Activated T-cell treated with anti-CD3 and anti-CD28 coated beads, Interleukin-2, amount 50 U/mL, for 72 hours (primary cell): ENCODE measurements around the gene PPM1L. TPM values are rescaled to one million over a fixed set of nuclear protein-coding genes. Genes with fewer than 3 reads are reported as not detected.

Experiments
- ATAC-seq, 2 donors: fragments of 150-1000 bp; cut with Tn5 transposase; replicated peaks in 1 of 2; 2 replicates each; pipeline ENCODE4 v1.10.0; 2021; ENCODE audit warnings: moderate library complexity in 2 of 2, mild to moderate bottlenecking in 1 of 2
- DNase-seq, 2 donors: peaks; one replicate each; pipeline ENCODE4 v3.0.0; 2021 to 2022; ENCODE audit warnings: mixed read lengths in 1 of 2
- H3K27ac Mint-ChIP-seq: one replicate; pipeline ENCODE4 v1.8.0; 2022; ENCODE audit warnings: mild to moderate bottlenecking, moderate library complexity, mixed read lengths
- H3K27me3 Mint-ChIP-seq: one replicate; pipeline ENCODE4 v1.8.0; 2022; ENCODE audit warnings: low read depth, mixed read lengths
- H3K36me3 Mint-ChIP-seq, 2 donors: one replicate each; pipeline ENCODE4 v1.8.0; 2022; ENCODE audit warnings: mixed read lengths in 2 of 2, mild to moderate bottlenecking in 1 of 2; ENCODE audit not compliant: insufficient read depth in 2 of 2
- H3K4me1 Mint-ChIP-seq: one replicate; pipeline ENCODE4 v1.8.0; 2022; ENCODE audit warnings: low read depth, mixed read lengths
- H3K4me3 Mint-ChIP-seq, 2 donors: one replicate each; pipeline ENCODE4 v1.8.0; 2022; ENCODE audit warnings: mild to moderate bottlenecking in 2 of 2, mixed read lengths in 2 of 2, moderate library complexity in 2 of 2
- H3K9me3 Mint-ChIP-seq, 2 donors: one replicate each; pipeline ENCODE4 v1.8.0; 2022; ENCODE audit warnings: mixed read lengths in 2 of 2
- total RNA-seq, 2 donors: library from RNA; stranded (reverse); gene quantifications; one replicate each; pipeline ENCODE4 v1.2.3, GENCODE V29; 2022

Gene PPM1L
- total RNA-seq, 2 donors from 2014 or later: 6.4 to 7.8 TPM

DNA sequence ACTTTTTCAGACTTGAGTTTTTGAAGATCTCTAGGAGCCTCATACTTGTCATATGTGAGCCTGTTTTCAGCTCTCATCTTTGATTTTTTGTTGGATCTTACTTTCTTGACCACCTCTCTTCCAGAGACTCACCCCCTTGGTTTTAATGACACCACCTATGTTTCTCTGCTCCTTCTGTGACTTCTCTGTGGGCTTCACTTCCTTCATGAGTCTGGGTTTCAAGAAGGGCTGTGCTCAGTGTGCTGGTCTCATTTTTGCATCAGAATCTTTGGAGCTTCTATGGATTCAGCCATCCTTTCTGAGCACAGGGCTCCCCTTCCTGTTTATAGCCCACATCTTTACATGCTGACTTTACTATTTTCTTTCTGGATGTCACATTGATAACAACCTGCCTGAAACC is 17.7 kb downstream of the PPM1L start:
- no peak overlapping the region for H3K27ac Mint-ChIP-seq
- H3K36me3 Mint-ChIP-seq: no peaks in the 10 kb centered on the region
- ATAC-seq (peak in 1 of 2 donors; percentile 90), DNase-seq (peak in 1 of 2 donors; percentile 8)
- peaks cover 6% of the 10 kb centered on the region for H3K27me3 Mint-ChIP-seq
- peaks cover 5% of the 10 kb centered on the region for H3K4me1 Mint-ChIP-seq
- no peaks in the 10 kb centered on the region for H3K9me3 Mint-ChIP-seq
- no peak overlapping the region for H3K4me3 Mint-ChIP-seq

DNA sequence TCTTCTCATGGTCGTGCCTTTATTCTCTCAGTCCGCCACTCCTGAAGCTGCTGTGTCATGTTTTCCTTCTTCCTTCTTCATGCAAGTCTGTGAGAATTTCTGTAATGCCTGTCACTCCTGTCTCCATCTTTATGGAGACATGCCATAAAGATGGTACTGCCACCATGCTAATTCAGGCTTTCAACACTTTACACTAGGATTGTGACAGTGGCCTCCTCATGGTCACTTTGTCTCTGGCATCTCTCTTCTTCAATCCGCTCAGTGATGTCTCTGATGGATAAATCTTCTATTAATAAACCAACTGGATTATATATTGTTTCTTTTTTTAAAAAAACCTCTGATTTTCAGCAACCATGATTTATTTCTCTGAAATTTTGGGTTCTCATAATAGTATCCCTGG is 18.1 kb downstream of the PPM1L start:
- Mint-ChIP-seq H3K4me1 (peaks cover 5% of the 10 kb centered on the region), H3K9me3 (no peaks in the 10 kb centered on the region), H3K27ac (no peak overlapping the region), H3K4me3 (no peak overlapping the region), H3K27me3 (peaks cover 2% of the 10 kb centered on the region), H3K36me3 (no peaks in the 10 kb centered on the region)
- DNase-seq (no peak), ATAC-seq (no peak)

DNA sequence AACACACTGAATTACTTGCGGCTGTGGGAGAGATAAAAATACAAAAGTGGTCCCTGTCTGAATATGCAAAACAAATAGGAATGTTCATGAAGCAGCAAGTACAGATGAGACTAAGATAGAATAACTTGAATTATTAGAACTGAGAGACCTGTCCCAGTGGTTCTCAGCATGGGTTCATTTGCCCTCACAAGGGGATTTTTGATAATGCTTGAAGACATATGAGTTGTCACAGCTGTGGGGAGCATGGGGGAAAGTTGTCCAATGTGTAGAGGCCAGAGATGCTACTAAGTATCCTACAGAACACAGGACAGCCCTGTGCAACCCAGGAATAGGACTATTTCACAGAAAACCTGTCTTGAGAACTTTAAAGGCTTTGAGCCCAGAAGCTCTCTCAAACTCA is 22.4 kb downstream of the PPM1L start:
- Mint-ChIP-seq H3K4me1 (peaks cover 9% of the 10 kb centered on the region), H3K36me3 (no peaks in the 10 kb centered on the region), H3K9me3 (no peaks in the 10 kb centered on the region), H3K27ac (no peak overlapping the region), H3K27me3 (no peaks in the 10 kb centered on the region), H3K4me3 (no peak overlapping the region)
- ATAC-seq (no peak), DNase-seq (no peak)

DNA sequence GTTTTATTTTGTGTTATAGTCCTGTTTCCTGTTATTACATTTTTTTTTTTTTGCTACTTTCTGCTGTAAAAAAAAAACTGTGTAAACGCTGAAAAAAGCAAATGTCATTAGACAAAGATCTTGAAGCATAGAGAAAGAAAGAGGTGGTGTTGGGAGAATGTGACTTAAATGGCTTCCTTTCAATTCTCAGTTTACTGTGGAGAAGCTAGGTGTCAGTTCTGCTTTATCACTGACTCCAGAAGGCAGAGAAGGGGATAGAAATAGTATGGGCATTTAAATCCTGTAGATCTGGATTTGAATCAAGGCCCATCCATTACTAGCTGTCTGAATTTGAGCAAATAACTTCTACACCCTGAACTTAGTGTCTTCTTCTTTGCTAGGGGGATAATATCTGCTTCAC is 23.0 kb downstream of the PPM1L start:
- H3K9me3 Mint-ChIP-seq: no peaks in the 10 kb centered on the region
- no peak for ATAC-seq
- no peaks in the 10 kb centered on the region for H3K36me3 Mint-ChIP-seq
- H3K27ac Mint-ChIP-seq: no peak overlapping the region
- no peak for DNase-seq
- H3K27me3 Mint-ChIP-seq: no peaks in the 10 kb centered on the region
- H3K4me3 Mint-ChIP-seq: no peak overlapping the region
- H3K4me1 Mint-ChIP-seq: peaks cover 4% of the 10 kb centered on the region

DNA sequence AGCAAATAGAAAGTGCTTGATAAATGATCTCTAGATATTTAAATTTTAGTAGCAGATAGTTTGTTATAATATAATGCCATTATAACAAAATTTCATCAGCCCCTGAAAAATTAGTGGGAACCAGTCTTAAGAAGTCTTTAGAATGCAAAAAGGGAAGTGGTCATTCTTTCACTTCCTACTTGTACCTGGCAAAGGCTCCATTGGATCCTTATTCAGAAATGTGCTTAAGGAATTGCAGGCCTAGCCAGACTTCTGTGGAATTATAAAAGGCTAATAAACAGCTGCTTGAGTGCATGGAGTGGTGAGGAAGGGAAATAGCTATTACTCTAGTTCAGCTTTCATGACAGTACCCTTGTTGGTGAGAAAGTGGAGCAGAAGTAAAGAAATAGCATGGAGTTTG is 24.2 kb downstream of the PPM1L start:
- Mint-ChIP-seq H3K27ac (no peak overlapping the region), H3K4me1 (peaks cover 4% of the 10 kb centered on the region), H3K4me3 (no peak overlapping the region), H3K36me3 (no peaks in the 10 kb centered on the region), H3K9me3 (no peaks in the 10 kb centered on the region), H3K27me3 (no peaks in the 10 kb centered on the region)
- DNase-seq: no peak
- ATAC-seq: no peak

DNA sequence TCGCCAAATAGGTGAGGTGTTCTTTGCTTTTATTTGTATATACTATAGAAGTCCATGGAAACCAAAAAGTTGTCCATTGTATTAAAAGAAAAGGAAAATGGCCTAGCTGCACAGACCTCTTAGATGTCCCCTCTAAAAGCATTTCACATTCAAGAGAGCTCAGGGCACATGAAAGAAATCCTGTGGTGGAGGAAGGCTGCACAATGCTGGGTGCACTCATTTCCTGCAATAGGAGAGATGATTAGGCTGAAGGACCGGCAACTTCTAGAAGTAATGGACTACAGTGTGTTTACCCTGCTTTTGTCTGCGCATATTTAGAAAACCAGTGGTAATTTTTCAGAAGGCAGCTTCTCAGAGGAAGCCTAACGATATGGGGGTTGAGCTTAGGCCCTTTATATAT is 25.4 kb downstream of the PPM1L start:
- DNase-seq: no peak
- H3K4me3 Mint-ChIP-seq: no peak overlapping the region
- peaks cover 1 to 2% of the 10 kb centered on the region in 2 donors for H3K36me3 Mint-ChIP-seq
- no peak overlapping the region for H3K27ac Mint-ChIP-seq
- no peaks in the 10 kb centered on the region for H3K9me3 Mint-ChIP-seq
- ATAC-seq: no peak
- H3K27me3 Mint-ChIP-seq: no peaks in the 10 kb centered on the region
- H3K4me1 Mint-ChIP-seq: peaks cover 4% of the 10 kb centered on the region

DNA sequence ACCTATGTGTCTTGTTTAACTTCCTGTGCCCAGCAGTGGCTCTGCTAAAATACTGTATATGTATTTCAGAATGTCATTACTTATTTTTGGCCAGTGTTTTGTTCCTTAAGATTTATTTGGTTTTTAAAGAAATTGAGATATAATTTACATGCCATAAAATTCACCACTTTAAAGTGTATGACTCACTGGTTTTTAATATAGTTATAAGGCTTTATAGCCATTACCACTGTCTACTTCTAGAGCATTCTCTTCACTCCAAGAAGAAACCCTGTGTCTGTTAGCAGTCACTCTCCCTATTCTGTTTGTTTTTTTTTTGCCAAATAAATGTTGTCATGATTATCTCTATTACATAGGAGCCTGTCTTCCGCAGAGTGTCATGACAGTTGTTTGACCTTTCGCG is 25.8 kb downstream of the PPM1L start:
- Mint-ChIP-seq H3K4me3 (no peak overlapping the region), H3K27ac (no peak overlapping the region), H3K27me3 (no peaks in the 10 kb centered on the region), H3K9me3 (no peaks in the 10 kb centered on the region), H3K36me3 (peaks cover 1 to 2% of the 10 kb centered on the region in 2 donors), H3K4me1 (peaks cover 4% of the 10 kb centered on the region)
- ATAC-seq: no peak
- no peak for DNase-seq

DNA sequence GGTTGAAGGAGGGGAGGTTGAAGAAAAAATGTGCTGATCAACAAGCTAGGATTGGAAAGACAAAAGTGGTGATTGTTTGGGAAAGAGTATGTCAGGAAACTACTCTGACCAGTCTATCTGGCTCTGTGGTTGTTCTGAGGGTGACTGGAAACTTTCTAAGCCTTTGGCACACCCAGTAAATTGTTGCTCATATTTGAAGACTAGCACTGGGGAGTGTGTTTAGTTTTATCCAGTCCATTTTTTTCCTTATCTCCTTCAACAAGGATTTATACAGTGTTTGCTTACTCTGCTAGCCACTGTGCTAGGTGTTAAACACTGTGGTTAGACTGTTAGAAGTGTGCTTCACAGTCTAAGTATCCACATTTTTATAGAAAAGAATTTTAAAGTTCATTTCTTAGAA is 28.8 kb downstream of the PPM1L start:
- Mint-ChIP-seq H3K27ac (no peak overlapping the region), H3K27me3 (no peaks in the 10 kb centered on the region), H3K4me3 (no peak overlapping the region), H3K36me3 (peaks cover 2 to 6% of the 10 kb centered on the region in 2 donors), H3K4me1 (peaks cover 4% of the 10 kb centered on the region), H3K9me3 (peaks cover 0 to 3% of the 10 kb centered on the region in 2 donors)
- no peak for DNase-seq
- ATAC-seq: no peak

DNA sequence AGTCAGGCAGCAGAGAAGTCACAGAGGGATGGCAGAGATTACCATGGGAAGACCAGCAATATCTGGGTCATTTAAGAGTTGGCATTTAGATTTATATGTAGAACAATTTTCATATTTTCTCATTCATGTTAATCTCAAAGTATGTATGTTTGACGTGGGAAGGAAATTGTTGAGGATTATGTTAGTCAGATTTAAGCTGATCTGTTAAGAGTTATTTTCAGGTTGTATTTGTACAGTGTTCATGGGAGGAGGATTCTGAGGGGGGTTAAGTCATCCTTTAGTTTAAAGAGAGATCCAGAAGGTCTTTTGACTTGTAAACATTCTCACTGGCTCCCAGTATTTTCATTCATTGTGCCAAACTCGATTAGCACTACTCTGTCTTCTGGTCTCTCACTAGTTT is 34.7 kb downstream of the PPM1L start:
- H3K36me3 Mint-ChIP-seq: peaks cover 2 to 6% of the 10 kb centered on the region in 2 donors
- H3K27me3 Mint-ChIP-seq: no peaks in the 10 kb centered on the region
- no peak overlapping the region for H3K27ac Mint-ChIP-seq
- no peak for DNase-seq
- H3K4me1 Mint-ChIP-seq: no peaks in the 10 kb centered on the region
- no peak for ATAC-seq
- peaks cover 0 to 3% of the 10 kb centered on the region in 2 donors for H3K9me3 Mint-ChIP-seq
- no peak overlapping the region for H3K4me3 Mint-ChIP-seq

DNA sequence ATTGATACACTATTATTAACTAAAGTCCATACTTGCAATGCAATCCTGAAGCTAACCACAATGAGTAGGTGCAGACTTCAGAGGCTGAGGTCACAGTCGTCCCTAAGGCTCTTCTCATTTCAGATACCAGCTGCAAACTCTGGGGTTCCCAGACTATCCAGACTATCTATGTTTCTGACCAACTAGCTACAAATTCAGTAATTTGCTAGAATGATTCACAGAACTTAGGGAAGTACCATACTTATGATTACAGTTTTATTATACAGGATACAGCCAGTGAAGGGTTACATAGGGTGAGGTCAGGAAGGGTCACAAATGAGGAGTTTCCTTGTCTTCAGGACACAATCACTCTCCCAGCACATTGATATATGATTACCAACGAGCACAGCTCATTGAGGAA is 36.5 kb downstream of the PPM1L start:
- peaks cover 2 to 4% of the 10 kb centered on the region in 2 donors for H3K36me3 Mint-ChIP-seq

DNA sequence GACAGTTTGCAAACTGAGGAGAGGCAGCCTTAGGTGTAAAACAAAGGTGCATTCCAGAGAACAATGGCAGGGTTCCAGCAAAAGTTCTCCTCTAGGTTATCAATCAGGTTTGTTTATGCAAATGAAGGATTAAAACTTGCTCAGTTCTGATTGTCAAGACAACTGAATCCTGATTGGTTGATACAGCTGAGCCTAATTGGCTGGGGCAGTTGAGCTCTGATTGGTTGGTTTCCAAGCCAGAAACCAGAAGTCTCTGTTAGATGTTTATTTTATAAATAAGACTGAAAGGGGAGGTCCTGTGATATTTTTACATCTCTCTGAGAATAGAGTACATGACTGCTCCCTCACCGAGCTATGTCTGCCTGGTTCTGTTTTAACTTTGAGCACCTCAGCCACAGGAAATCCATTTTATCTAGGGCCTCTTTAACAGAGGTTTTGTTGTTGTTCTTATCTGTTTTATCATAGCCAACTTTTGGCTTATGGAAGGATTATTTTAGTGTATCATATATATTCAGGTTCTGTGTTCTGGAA is 37.8 kb downstream of the PPM1L start:
- H3K4me3 Mint-ChIP-seq: no peak overlapping the region
- ATAC-seq: no peak
- no peak overlapping the region for H3K27ac Mint-ChIP-seq
- H3K27me3 Mint-ChIP-seq: peaks cover 4% of the 10 kb centered on the region
- peaks cover 9% of the 10 kb centered on the region for H3K4me1 Mint-ChIP-seq
- H3K36me3 Mint-ChIP-seq: peaks cover 0 to 2% of the 10 kb centered on the region in 2 donors
- no peak for DNase-seq
- H3K9me3 Mint-ChIP-seq: no peaks in the 10 kb centered on the region

More for the DNA sequence above, 36.5 kb downstream of the PPM1L start:
- Mint-ChIP-seq H3K27me3 (no peaks in the 10 kb centered on the region), H3K4me3 (no peak overlapping the region), H3K9me3 (no peaks in the 10 kb centered on the region), H3K4me1 (peaks cover 5% of the 10 kb centered on the region), H3K27ac (no peak overlapping the region)
- peak in 1 of 2 donors; percentile 43 for ATAC-seq
- no peak for DNase-seq

DNA sequence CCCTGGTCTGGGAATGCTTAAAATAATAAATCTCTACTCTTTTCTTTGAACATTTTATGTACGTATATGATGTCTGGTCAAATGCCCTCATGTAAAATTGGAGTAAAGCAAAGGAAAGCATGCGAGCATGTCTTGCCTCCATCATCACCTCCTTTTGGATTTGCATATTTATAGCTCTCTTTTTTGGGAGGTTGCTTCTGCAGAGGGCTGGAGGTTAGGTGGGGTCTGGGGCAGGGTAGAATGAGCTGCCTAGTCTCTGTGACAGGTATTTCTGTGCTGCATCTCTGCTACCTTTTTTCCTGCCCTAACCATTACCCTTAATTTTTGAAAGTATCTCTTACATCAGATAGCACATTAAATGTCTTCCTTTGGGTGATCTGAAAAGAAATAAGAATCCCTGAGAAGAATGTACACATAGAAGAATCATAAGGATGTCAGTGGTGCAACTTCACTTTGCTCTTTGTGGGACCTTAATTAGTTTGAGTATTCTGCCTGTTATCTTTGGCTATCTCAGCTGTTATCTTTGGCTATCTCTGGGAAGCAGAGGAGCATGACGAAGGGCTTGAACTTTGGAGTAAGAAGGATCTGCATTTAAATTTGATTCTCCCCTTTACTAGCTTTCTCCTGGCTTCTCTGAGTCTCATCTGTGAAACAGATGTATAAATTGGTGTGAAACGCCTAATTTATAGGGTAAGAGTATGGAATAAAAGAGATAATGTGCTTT is 40.2 kb downstream of the PPM1L start:
- Mint-ChIP-seq H3K27ac (no peak overlapping the region), H3K9me3 (no peaks in the 10 kb centered on the region), H3K36me3 (peaks cover 0 to 2% of the 10 kb centered on the region in 2 donors), H3K4me1 (peaks cover 11% of the 10 kb centered on the region), H3K27me3 (peaks cover 9% of the 10 kb centered on the region), H3K4me3 (no peak overlapping the region)
- ATAC-seq (no peak), DNase-seq (no peak)

DNA sequence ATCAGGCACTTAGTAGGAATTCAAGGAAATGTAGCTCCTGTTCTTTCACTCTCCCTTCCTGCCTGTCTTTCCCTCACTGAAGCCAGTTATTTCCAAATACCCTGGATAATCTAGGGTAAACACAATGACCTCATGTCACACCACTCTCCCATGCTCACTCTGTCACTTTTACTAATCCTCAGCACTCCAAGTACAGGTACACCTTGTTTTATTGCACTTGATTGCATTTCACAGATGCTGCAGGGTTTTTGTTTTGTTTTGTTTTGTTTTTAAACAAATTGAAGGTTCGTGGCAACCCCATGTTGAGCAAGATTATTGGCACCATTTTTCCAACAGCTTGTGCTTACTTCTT is 40.8 kb downstream of the PPM1L start:
- H3K4me3 Mint-ChIP-seq: no peak overlapping the region
- no peaks in the 10 kb centered on the region for H3K9me3 Mint-ChIP-seq
- ATAC-seq: no peak
- H3K4me1 Mint-ChIP-seq: peaks cover 17% of the 10 kb centered on the region
- peaks cover 0 to 2% of the 10 kb centered on the region in 2 donors for H3K36me3 Mint-ChIP-seq
- no peak for DNase-seq
- no peak overlapping the region for H3K27ac Mint-ChIP-seq
- H3K27me3 Mint-ChIP-seq: peaks cover 9% of the 10 kb centered on the region

DNA sequence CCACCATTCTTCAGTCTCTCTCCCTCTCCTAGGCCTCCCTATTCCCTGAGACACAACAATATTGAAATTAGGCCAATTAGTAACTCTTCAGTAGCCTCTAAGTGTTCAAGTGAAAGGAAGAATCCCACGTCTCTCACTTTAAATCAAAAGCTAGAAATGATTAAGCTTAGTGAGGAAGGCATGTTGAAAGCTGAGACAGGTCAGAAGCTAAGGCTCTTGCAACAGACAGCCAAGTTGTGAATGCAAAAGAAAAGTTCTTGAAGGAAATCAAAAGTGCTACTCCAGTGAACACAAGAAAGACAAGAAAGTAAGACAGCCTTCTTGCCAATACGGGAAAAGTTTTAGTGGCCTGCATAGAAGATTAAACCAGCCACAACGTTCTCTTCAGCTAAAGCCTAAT is 41.3 kb downstream of the PPM1L start:
- Mint-ChIP-seq H3K27ac (no peak overlapping the region), H3K9me3 (no peaks in the 10 kb centered on the region)

More for the DNA sequence above, 41.3 kb downstream of the PPM1L start:
- DNase-seq: no peak
- H3K4me3 Mint-ChIP-seq: peak overlapping the region in 1 of 2 donors; percentile 13
- H3K36me3 Mint-ChIP-seq: peaks cover 0 to 2% of the 10 kb centered on the region in 2 donors
- H3K27me3 Mint-ChIP-seq: peaks cover 9% of the 10 kb centered on the region
- ATAC-seq: no peak
- H3K4me1 Mint-ChIP-seq: peaks cover 23% of the 10 kb centered on the region
